Measurements from ENCODE around the gene UQCC5. TPM values are rescaled to one million over a fixed set of nuclear protein-coding genes. Genes with fewer than 3 reads are reported as not detected.

UQCC5 gene
- total RNA-seq, 1 experiment from 2014 or later, result 15.1 TPM

DNA sequence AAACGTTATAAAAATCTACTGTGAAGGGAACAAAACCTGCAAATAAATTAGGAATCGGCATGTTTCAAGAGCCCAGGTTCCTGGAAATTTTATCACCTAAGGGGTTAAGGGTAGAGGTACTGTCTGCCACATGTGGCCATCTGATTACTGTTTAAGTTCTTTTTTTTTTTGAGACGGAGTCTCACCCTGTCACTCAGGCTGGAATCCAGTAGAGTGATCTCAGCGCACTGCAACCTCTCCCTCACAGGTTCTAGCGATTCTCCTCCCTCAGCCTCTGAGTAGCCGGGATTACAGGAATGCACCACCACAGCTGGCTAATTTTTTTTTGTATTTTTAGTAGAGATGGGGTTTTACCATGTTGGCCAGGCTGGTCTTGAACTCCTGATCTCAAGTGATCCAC, 35.8 kb downstream of the UQCC5 start:
- CTCF ChIA-PET, result interaction anchor here (0.7 to 0.9 kb wide), 2 partner anchors 40 to 210 kb away, joined by 4 to 6 read pairs; no protein-coding TSS in a partner anchor
- TF ChIP-seq, protein P1, sequence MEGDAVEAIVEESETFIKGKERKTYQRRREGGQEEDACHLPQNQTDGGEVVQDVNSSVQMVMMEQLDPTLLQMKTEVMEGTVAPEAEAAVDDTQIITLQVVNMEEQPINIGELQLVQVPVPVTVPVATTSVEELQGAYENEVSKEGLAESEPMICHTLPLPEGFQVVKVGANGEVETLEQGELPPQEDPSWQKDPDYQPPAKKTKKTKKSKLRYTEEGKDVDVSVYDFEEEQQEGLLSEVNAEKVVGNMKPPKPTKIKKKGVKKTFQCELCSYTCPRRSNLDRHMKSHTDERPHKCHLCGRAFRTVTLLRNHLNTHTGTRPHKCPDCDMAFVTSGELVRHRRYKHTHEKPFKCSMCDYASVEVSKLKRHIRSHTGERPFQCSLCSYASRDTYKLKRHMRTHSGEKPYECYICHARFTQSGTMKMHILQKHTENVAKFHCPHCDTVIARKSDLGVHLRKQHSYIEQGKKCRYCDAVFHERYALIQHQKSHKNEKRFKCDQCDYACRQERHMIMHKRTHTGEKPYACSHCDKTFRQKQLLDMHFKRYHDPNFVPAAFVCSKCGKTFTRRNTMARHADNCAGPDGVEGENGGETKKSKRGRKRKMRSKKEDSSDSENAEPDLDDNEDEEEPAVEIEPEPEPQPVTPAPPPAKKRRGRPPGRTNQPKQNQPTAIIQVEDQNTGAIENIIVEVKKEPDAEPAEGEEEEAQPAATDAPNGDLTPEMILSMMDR (IDR thresholded peaks at IDR 0.05; ENCODE audit: unreplicated experiment), result no peak
- no peak overlapping the region for H3K4me3 Mint-ChIP-seq (ENCODE audit: low read depth, unreplicated experiment)
- intact Hi-C loops (cut with micrococcal nuclease; ENCODE audit: unreplicated experiment), result no loop called here
- no peak for DNase-seq
- no TSS peak for BruUV-seq (replicated peaks)
- H3K4me1 Mint-ChIP-seq (ENCODE audit: low read depth, unreplicated experiment), result peaks cover 9% of the 10 kb centered on the region
- H3K27me3 Mint-ChIP-seq (ENCODE audit: unreplicated experiment), result no peaks in the 10 kb centered on the region
- H3K9me3 Mint-ChIP-seq (ENCODE audit: low read depth, unreplicated experiment), result no peaks in the 10 kb centered on the region
- H3K27ac Mint-ChIP-seq (ENCODE audit: unreplicated experiment), result no peak overlapping the region
- H3K36me3 Mint-ChIP-seq (ENCODE audit: insufficient read depth, unreplicated experiment), result peaks cover 19% of the 10 kb centered on the region

DNA sequence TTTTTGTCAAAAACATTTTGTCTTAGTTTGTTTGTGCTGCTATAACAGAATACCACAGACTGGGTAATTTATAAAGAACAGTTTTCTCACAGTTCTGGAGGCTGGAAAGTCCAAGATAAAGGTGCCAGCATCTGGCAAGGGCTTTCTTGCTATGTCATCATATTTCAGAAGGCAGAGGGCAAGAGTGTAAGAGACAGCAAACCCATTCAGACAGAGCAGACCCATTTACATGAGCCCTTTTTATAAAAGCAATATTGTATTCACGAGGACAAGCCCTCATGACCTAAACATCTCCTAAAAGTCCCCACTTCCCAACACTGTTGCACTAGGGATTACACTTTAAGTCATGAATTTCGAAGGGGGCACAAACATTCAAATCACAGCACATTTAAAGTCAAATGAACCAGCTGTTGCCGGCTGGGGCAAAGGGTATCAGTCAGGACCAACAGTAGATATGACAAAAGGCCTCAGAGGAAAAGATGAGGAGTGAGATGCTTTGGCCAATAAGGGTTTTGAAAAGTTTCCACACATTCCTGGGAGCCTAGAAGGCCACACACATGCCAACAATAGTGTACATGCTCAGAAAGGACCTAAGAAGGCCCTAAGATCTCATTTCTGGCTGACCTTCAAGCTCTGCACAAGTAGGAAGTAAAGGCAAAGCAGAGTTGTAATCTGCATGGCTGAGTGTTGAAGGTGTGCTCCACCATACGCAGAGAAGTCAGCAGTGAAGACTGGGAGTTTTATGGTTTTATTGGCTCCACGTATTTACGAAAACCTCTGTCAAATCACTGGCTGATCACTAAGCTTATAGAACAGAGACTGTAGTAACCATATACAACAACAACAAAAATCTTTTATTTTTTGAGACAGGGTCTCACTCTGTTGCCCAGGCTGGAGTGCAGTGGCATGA, 37.9 kb downstream of the UQCC5 start:
- Mint-ChIP-seq H3K36me3 (ENCODE audit: insufficient read depth, unreplicated experiment) (peaks cover 25% of the 10 kb centered on the region), H3K27me3 (ENCODE audit: unreplicated experiment) (no peaks in the 10 kb centered on the region), H3K27ac (ENCODE audit: unreplicated experiment) (no peak overlapping the region), H3K4me1 (ENCODE audit: low read depth, unreplicated experiment) (no peaks in the 10 kb centered on the region), H3K9me3 (ENCODE audit: low read depth, unreplicated experiment) (no peaks in the 10 kb centered on the region), H3K4me3 (ENCODE audit: low read depth, unreplicated experiment) (no peak overlapping the region)
- CTCF ChIA-PET, result no interaction called here
- TF ChIP-seq, protein P1 (IDR thresholded peaks at IDR 0.05; ENCODE audit: unreplicated experiment), result no peak
- intact Hi-C loops (cut with micrococcal nuclease; ENCODE audit: unreplicated experiment), result no loop called here
- BruUV-seq (replicated peaks), result no TSS peak
- no peak for DNase-seq

Other genes starting within 250 kb of the UQCC5 start
- gene GLYCTK, start 248.8 kb upstream of the UQCC5 start, total RNA-seq (2022), result 9.4 and 10.7 TPM in 2 replicates
- 10.2 and 13.1 TPM in 2 replicates for gene DNAH1, start 220.3 kb upstream of the UQCC5 start, total RNA-seq (2022)
- 55.7 and 65.7 TPM in 2 replicates for gene BAP1, start 126.6 kb upstream of the UQCC5 start, total RNA-seq (2022)
- gene PHF7, start 125.9 kb upstream of the UQCC5 start, total RNA-seq (2022), result 3.9 and 5.4 TPM in 2 replicates
- gene SEMA3G, start 91.5 kb upstream of the UQCC5 start, total RNA-seq (2022), result 0.12 and 0.33 TPM in 2 replicates
- gene TNNC1, start 82.6 kb upstream of the UQCC5 start, total RNA-seq (2022), result 25.5 and 26.5 TPM in 2 replicates
- gene NISCH, start 81.0 kb upstream of the UQCC5 start, total RNA-seq (2022), result 58.6 and 67.4 TPM in 2 replicates
- gene STAB1, start 41.3 kb upstream of the UQCC5 start, total RNA-seq (2022), result 0.26 TPM in 1 of 2 replicates, not detected in the other
- gene NT5DC2, start 2.7 kb upstream of the UQCC5 start, total RNA-seq (2022), result 100 and 146 TPM in 2 replicates
- 48.5 and 54.9 TPM in 2 replicates for gene PBRM1, start 149.3 kb downstream of the UQCC5 start, total RNA-seq (2022)
- gene GNL3, start 149.4 kb downstream of the UQCC5 start, total RNA-seq (2022), result 113 and 118 TPM in 2 replicates
- gene GLT8D1, start 169.2 kb downstream of the UQCC5 start, total RNA-seq (2022), result 36.2 and 40.3 TPM in 2 replicates
- gene SPCS1, start 169.5 kb downstream of the UQCC5 start, total RNA-seq (2022), result 147 and 151 TPM in 2 replicates
- 31.9 and 33.8 TPM in 2 replicates for gene NEK4, start 234.3 kb downstream of the UQCC5 start, total RNA-seq (2022)
- gene ITIH1, start 241.0 kb downstream of the UQCC5 start, total RNA-seq (2022), result 0.47 and 1.0 TPM in 2 replicates

Measured in Calu3 (cell line).